ENCODE measurements around the gene PLCZ1. TPM values are rescaled to one million over a fixed set of nuclear protein-coding genes. Genes with fewer than 3 reads are reported as not detected.

Gene PLCZ1
- not detected in 5 replicates for total RNA-seq (2022; extraction: Qiagen RNA extraction)

GRCh38 chr12:18737819-18738218 lies at the start of gene PLCZ1, which contains the start of gene CAPZA3:
TSS of gene PLCZ1 (minus strand) at chr12:18738012. CDS start at chr12:18737371, 641 bp downstream.
TSS of gene CAPZA3 (plus strand) at chr12:18738119. CDS start at chr12:18738269, 150 bp downstream.

Other genes starting within 250 kb of the PLCZ1 start
- not detected in 5 replicates for gene CAPZA3, start 107 bp upstream of the PLCZ1 start, total RNA-seq (2022; extraction: Qiagen RNA extraction)

Data from A549 treated with Hydrocortisone at 1 μM for 4 hours (cell line).